Transverse colon (tissue), 4 donors: ENCODE data around the gene PTPRO. TPM values are rescaled to one million over a fixed set of nuclear protein-coding genes. Genes with fewer than 3 reads are reported as not detected.

Source experiments
- DNase-seq: peaks from one replicate; pipeline ENCODE4 v3.0.0-alpha.2; 2019
- H3K27ac ChIP-seq, 4 donors: fragments of 200-600 bp; sonication (generic); 2 replicates each; pipeline ENCODE4 v1.5.1; 2016 to 2018; ENCODE audit warnings: inconsistent platforms in 4 of 4
- H3K27me3 ChIP-seq: fragments of 200-600 bp; sonication (generic); 2 replicates; pipeline ENCODE4 v1.5.1; 2017; ENCODE audit warnings: inconsistent platforms
- H3K36me3 ChIP-seq, 4 donors: fragments of 200-600 bp; sonication (generic); 2 replicates each; pipeline ENCODE4 v1.5.1; 2017 to 2019; ENCODE audit warnings: inconsistent platforms in 4 of 4
- H3K4me1 ChIP-seq, 4 donors: fragments of 200-600 bp; sonication (generic); 2 replicates each; pipeline ENCODE4 v1.5.1; 2017 to 2020; ENCODE audit warnings: inconsistent platforms in 4 of 4
- H3K4me3 ChIP-seq, 4 donors: fragments of 200-600 bp; sonication (generic); 1 replicate in 1 of 4; 2 replicates in 3 of 4; pipeline versions ENCODE4 v1.5.1 to v1.6.1; 2017 to 2019; ENCODE audit warnings: inconsistent platforms in 4 of 4
- H3K9me3 ChIP-seq, 2 donors: fragments of 200-600 bp; sonication (generic); 2 replicates each; pipeline ENCODE4 v1.5.1; 2017 to 2019; ENCODE audit warnings: inconsistent platforms in 2 of 2
- EP300 ChIP-seq: sonication (generic); formaldehyde crosslinking; IDR thresholded peaks from one replicate; pipeline ENCODE4 v1.6.1; 2017; ENCODE audit warnings: antibody characterized with exemption, low read depth
- POLR2A ChIP-seq: fragments of 450-650 bp; IDR thresholded peaks from one replicate; pipeline ENCODE4 v1.6.1; 2016; ENCODE audit warnings: antibody characterized with exemption, mild to moderate bottlenecking, moderate library complexity
- POLR2AphosphoS5 ChIP-seq, 3 donors: sonication (generic); formaldehyde crosslinking; IDR thresholded peaks; one replicate each; pipeline ENCODE4 v1.6.1; 2016; ENCODE audit warnings: antibody characterized with exemption in 3 of 3
- WGBS, 2 donors: methylation state at CpG; one replicate each; pipeline ENCODE4 v1.1.5; 2018; ENCODE audit warnings: low coverage in 1 of 2; 5-methylcytosine and 5-hydroxymethylcytosine counted together
- in situ Hi-C, 4 donors: fragments of 200-750 bp; cut with MboI; loops; one replicate each; pipeline versions ENCODE4 v1.15.0 to v1.15.1; 2017; ENCODE audit warnings: low sequenced_read_pairs in 3 of 4, low pct_ligation_motif_present in 1 of 4, low pct_unique_long_range_greater_than_20kb in 1 of 4
- intact Hi-C: fragments of 100-400 bp; cut with DNase I; formaldehyde crosslinking; loops from one replicate; pipeline ENCODE4 v1.15.1; 2023; ENCODE audit warnings: low total_unique reads
- total RNA-seq, 4 donors: library from RNA; depleted of rRNA; stranded (reverse); fragments of >200 nt; gene quantifications; one replicate each; pipeline ENCODE4 v1.1.0, GENCODE V29; 2016
- TF ChIP-seq, protein P1 (sequence below), 5 experiments: fragments of 200-600 bp in 3 of 5; fragments of 450-650 bp in 2 of 5; sonication (generic) in 3 of 5; IDR thresholded peaks; 1 replicate in 2 of 5; 2 replicates in 3 of 5; pipeline ENCODE4 v1.5.1; 2016 to 2017; ENCODE audit warnings: antibody characterized with exemption in 5 of 5, inconsistent platforms in 3 of 5, mild to moderate bottlenecking in 2 of 5, moderate library complexity in 1 of 5

The PTPRO gene
- total RNA-seq, result 1 to 10 TPM in 3 of 4 donors, under 1 TPM in 1; 0.75 to 7.9 (median 5.5) TPM

- in situ Hi-C loops, result no loop called here
- intact Hi-C loops, result no loop called here
- Histone ChIP-seq H3K27ac (no peak within 1 kb of the TSS), H3K4me3 (peak within 1 kb of the TSS; percentile 7 to 43 (median 23)), H3K36me3 (no peaks in the 10 kb centered on the region), H3K9me3 (no peaks in the 10 kb centered on the region), H3K4me1 (peaks cover 0 to 12% (median 7%) of the 10 kb centered on the region in 4 donors), H3K27me3 (peaks cover 52% of the 10 kb centered on the region)
- no peak for DNase-seq
- 0 to 7% methylated on average over 8 to 68 of the region's 70 CpGs for WGBS, 2 donors
- TF ChIP-seq POLR2AphosphoS5 (IDR thresholded peaks at IDR 0.05) (no peak), POLR2A (no peak), EP300 (no peak)
- TF ChIP-seq, protein P1, sequence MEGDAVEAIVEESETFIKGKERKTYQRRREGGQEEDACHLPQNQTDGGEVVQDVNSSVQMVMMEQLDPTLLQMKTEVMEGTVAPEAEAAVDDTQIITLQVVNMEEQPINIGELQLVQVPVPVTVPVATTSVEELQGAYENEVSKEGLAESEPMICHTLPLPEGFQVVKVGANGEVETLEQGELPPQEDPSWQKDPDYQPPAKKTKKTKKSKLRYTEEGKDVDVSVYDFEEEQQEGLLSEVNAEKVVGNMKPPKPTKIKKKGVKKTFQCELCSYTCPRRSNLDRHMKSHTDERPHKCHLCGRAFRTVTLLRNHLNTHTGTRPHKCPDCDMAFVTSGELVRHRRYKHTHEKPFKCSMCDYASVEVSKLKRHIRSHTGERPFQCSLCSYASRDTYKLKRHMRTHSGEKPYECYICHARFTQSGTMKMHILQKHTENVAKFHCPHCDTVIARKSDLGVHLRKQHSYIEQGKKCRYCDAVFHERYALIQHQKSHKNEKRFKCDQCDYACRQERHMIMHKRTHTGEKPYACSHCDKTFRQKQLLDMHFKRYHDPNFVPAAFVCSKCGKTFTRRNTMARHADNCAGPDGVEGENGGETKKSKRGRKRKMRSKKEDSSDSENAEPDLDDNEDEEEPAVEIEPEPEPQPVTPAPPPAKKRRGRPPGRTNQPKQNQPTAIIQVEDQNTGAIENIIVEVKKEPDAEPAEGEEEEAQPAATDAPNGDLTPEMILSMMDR (IDR thresholded peaks at IDR 0.05), result no peak
These were observed at the start of gene PTPRO for GRCh38 chr12:15322164-15323061. TSS of gene PTPRO (plus strand) at chr12:15322508.

- peak overlapping the region; percentile 42 to 63 (median 48) for H3K27ac ChIP-seq
- no peak for TF ChIP-seq POLR2A
- in situ Hi-C loops (loop anchor here (10.0 to 25.0 kb wide), 4 partner anchors 251 to 581 kb away; partner anchors contain the start of gene ART4 (in 1 of the 4)), intact Hi-C loops (loop anchor here (10.0 kb wide), 1 partner anchor 251 kb away; no protein-coding TSS in a partner anchor)
- no peaks in the 10 kb centered on the region for H3K27me3 ChIP-seq
- DNase-seq, result no peak
- no peak overlapping the region for H3K4me3 ChIP-seq
- H3K9me3 ChIP-seq, result no peaks in the 10 kb centered on the region
- 75 to 100% methylated on average over 1 to 3 of the region's 3 CpGs for WGBS, 2 donors
- no peaks in the 10 kb centered on the region for H3K36me3 ChIP-seq
- peaks cover 10 to 22% (median 15%) of the 10 kb centered on the region in 4 donors for H3K4me1 ChIP-seq
These were observed 48.4 kb upstream of the PTPRO start for GRCh38 chr12:15273896-15274295.

GRCh38 chr12:15274561-15274967 lies 47.7 kb upstream of the PTPRO start:
- peak; percentile 41 for DNase-seq
- Histone ChIP-seq H3K36me3 (no peaks in the 10 kb centered on the region), H3K4me3 (no peak overlapping the region), H3K27ac (peak overlapping the region; percentile 42 to 63 (median 48)), H3K9me3 (no peaks in the 10 kb centered on the region), H3K4me1 (peaks cover 11 to 29% (median 17%) of the 10 kb centered on the region in 4 donors), H3K27me3 (no peaks in the 10 kb centered on the region)
- intact Hi-C loops, result loop anchor here (10.0 kb wide), 1 partner anchor 250 kb away; no protein-coding TSS in a partner anchor
- TF ChIP-seq POLR2A (no peak), EP300 (peak; percentile 48), POLR2AphosphoS5 (IDR thresholded peaks at IDR 0.05) (peak; percentile 23 to 75 (median 70))
- TF ChIP-seq, protein P1 (IDR thresholded peaks at IDR 0.05), result no peak
- in situ Hi-C loops, result loop anchor here (10.0 to 25.0 kb wide), 4 partner anchors 250 to 580 kb away; partner anchors contain the start of gene ART4 (in 1 of the 4)
- 28 to 44% methylated on average over 3 of the region's 3 CpGs for WGBS, 2 donors

DNA sequence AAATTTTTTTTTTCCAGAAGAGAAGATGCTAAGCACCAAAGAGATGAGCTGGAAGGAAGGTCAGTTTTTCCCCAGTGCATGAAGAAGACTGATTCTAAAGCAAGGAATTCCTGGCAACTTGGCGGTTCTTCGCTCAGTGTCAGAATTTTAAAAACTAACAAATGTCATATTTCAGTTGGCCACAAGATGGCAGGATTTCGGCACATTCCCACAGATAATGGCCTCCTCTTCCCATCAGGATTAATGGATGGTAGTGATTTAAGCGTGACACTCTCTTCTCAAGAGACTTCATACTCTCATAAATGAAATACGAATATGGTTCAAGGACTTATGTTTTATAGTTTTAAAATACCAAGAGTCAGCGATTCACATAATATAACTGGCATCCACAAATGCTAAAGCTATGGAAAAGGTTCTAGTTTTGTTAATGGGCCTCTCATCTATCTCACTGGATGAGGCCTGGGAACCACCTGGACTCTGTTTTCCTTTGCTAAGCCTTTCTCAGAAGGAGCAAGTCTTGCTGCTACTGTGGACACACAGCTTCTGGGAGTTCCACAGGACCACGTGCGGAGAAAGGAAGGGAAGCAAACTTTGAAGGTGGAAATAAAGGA lies 46.1 kb upstream of the PTPRO start:
- peaks cover 11 to 30% (median 17%) of the 10 kb centered on the region in 4 donors for H3K4me1 ChIP-seq
- no peak for DNase-seq
- intact Hi-C loops, result loop anchor here (5.0 to 10.0 kb wide), 2 partner anchors 249 to 306 kb away; no protein-coding TSS in a partner anchor
- in situ Hi-C loops, result loop anchor here (10.0 to 25.0 kb wide), 4 partner anchors 249 to 579 kb away; no protein-coding TSS in a partner anchor
- TF ChIP-seq, protein P1 (IDR thresholded peaks at IDR 0.05), result peak; percentile 66 to 74 (median 70)
- TF ChIP-seq POLR2AphosphoS5 (IDR thresholded peaks at IDR 0.05), result no peak
- H3K36me3 ChIP-seq, result no peaks in the 10 kb centered on the region
- no peak overlapping the region for H3K27ac ChIP-seq
- 33 to 50% methylated on average over 7 to 8 of the region's 8 CpGs for WGBS, 2 donors
- H3K9me3 ChIP-seq, result no peaks in the 10 kb centered on the region
- H3K27me3 ChIP-seq, result no peaks in the 10 kb centered on the region
- no peak overlapping the region for H3K4me3 ChIP-seq
